ENCODE results near the gene PRDM12. TPM values are rescaled to one million over a fixed set of nuclear protein-coding genes. Genes with fewer than 3 reads are reported as not detected.

The PRDM12 gene
- polyA plus RNA-seq, 10 donors, result not detected

GRCh38 chr9:130635721-130636647 is 28.4 kb upstream of the PRDM12 start:
- no peak for DNase-seq

- no peak for DNase-seq
Observed at GRCh38 chr9:130636648-130637020, 27.8 kb upstream of the PRDM12 start.

- DNase-seq, result no peak
Observed at GRCh38 chr9:130638284-130639123, 25.9 kb upstream of the PRDM12 start.

GRCh38 chr9:130639124-130639765 is 25.1 kb upstream of the PRDM12 start:
- peak in 1 of 3 donors; percentile 12 for DNase-seq

GRCh38 chr9:130639866-130640555 is 24.4 kb upstream of the PRDM12 start:
- no peak for DNase-seq

- DNase-seq, result no peak
Observed at GRCh38 chr9:130640681-130641080, 23.7 kb upstream of the PRDM12 start.

- DNase-seq, result no peak
Observed at GRCh38 chr9:130642926-130643325, 21.5 kb upstream of the PRDM12 start.

GRCh38 chr9:130651221-130651620 is 13.2 kb upstream of the PRDM12 start:
- no peak for DNase-seq

GRCh38 chr9:130651752-130652151 is 12.6 kb upstream of the PRDM12 start:
- DNase-seq, result no peak

- DNase-seq, result no peak
Observed at GRCh38 chr9:130654879-130655278, 9.5 kb upstream of the PRDM12 start.

GRCh38 chr9:130658893-130659698 is 5.3 kb upstream of the PRDM12 start:
- DNase-seq, result no peak

GRCh38 chr9:130659699-130660248 is 4.6 kb upstream of the PRDM12 start:
- DNase-seq, result peak in 1 of 3 donors; percentile 49

- no peak for DNase-seq
Observed at GRCh38 chr9:130660326-130660682, 4.1 kb upstream of the PRDM12 start.

- DNase-seq, result no peak
Observed at GRCh38 chr9:130660683-130661450, 3.5 kb upstream of the PRDM12 start.

GRCh38 chr9:130661451-130662098 is 2.8 kb upstream of the PRDM12 start:
- no peak for DNase-seq

- DNase-seq, result no peak
Observed at GRCh38 chr9:130662099-130662969, 2.1 kb upstream of the PRDM12 start.

- no peak for DNase-seq
Observed at GRCh38 chr9:130662970-130663257, 1.5 kb upstream of the PRDM12 start.

GRCh38 chr9:130663258-130663976 is 977 bp upstream of the PRDM12 start:
- DNase-seq, result peak in 1 of 3 donors; percentile 47

All from muscle of back (tissue), 11 donors.